Measurements from ENCODE around the gene FAM156B. TPM values are rescaled to one million over a fixed set of nuclear protein-coding genes. Genes with fewer than 3 reads are reported as not detected.
"Not testable (repeated sequence)": the region's sequence is repeated elsewhere in the genome, so short reads cannot be mapped to it uniquely, and the experiment has no call there.

Gene FAM156B
- total and polyA plus RNA-seq, 9 donors, result 15.0 to 25.9 (median 21.0) TPM

DNA sequence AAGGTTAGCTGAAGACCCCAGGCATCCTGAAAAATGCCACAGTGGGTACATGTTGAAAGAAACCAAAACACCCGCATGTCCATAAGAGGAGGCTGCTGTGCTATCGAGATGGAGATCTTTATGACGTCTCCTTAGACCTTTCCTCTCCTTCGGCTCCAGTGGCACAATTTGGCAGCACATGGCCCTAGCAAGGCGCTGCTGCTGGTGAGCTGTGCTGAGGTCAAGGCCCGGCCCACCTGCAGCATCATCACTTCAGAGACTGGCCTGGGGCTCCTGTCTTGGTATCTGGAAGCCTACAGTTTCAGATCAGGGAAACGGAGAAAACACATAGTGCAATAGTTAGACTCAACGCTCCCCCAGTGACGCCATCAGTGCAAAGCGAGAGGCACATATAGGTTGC is 21.7 kb upstream of the FAM156B start:
- DNase-seq; H3K27ac ChIP-seq (ENCODE audit: low read length); H3K36me3 ChIP-seq (ENCODE audit: control insufficient read depth, insufficient read depth, low read length); H3K4me3 ChIP-seq (ENCODE audit: low read length); H3K9me3 ChIP-seq (replicated peaks; ENCODE audit: control insufficient read depth, low read depth, low read length); H3K4me1 ChIP-seq (ENCODE audit: control insufficient read depth, insufficient read depth, low read length): not testable (repeated sequence)
- WGBS (ENCODE audit: insufficient coverage), result 44% methylated on average over 3 of the region's 10 CpGs
- H3K27me3 ChIP-seq (ENCODE audit: control insufficient read depth, insufficient read depth, low read length), result peaks cover 30% of the 10 kb centered on the region

DNA sequence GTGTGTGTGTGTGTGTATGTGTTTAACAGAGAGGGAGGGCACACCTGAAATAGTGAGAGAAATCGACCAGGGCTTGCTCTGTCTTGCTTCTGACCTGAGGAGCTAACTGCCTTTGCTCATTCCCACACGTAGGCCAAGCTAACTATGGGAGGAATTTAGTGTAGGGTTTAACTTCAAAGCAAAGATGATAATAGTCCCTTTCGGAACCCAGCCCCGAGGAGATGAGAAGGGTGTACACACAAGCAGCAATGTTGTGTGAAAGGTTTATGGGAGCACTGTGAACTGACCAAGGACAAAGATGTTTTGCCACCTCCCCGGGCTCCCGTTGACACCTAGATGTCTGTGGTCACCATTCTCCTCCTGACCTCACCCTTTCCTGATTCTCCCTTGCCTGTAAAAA is 20.7 kb upstream of the FAM156B start:
- H3K4me3 ChIP-seq (ENCODE audit: low read length); H3K4me1 ChIP-seq (ENCODE audit: control insufficient read depth, insufficient read depth, low read length); H3K27ac ChIP-seq (ENCODE audit: low read length); H3K36me3 ChIP-seq (ENCODE audit: control insufficient read depth, insufficient read depth, low read length); H3K9me3 ChIP-seq (replicated peaks; ENCODE audit: control insufficient read depth, low read depth, low read length); DNase-seq: not testable (repeated sequence)
- 75% methylated on average over 2 of the region's 6 CpGs for WGBS (ENCODE audit: insufficient coverage)
- peaks cover 28% of the 10 kb centered on the region for H3K27me3 ChIP-seq (ENCODE audit: control insufficient read depth, insufficient read depth, low read length)

DNA sequence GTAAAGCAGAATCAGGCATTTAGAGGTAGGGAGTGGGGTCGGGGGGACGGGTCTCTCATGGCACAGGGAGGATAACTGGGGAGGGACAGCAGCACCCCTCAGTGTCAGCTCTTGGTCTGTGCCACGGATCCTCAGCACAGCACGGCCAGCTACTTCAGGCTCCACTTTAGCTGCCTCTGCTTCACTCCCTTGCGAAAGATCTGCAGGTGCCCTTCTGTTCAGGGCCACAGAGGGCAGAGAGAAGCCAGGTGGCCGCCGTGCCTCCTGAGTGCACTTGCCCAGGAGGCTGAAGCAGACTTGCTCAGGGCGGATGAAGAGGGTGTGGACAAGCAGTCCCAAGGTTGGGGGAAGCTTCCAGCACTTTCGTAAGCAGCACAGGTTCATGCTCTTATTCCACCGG is 9.7 kb upstream of the FAM156B start:
- H3K4me1 ChIP-seq (ENCODE audit: control insufficient read depth, insufficient read depth, low read length); H3K27me3 ChIP-seq (ENCODE audit: control insufficient read depth, insufficient read depth, low read length); H3K36me3 ChIP-seq (ENCODE audit: control insufficient read depth, insufficient read depth, low read length); H3K27ac ChIP-seq (ENCODE audit: low read length); H3K9me3 ChIP-seq (replicated peaks; ENCODE audit: control insufficient read depth, low read depth, low read length); DNase-seq; H3K4me3 ChIP-seq (ENCODE audit: low read length): not testable (repeated sequence)
- WGBS (ENCODE audit: insufficient coverage), result no CpG with 5 or more reads among the region's 10 CpGs

DNA sequence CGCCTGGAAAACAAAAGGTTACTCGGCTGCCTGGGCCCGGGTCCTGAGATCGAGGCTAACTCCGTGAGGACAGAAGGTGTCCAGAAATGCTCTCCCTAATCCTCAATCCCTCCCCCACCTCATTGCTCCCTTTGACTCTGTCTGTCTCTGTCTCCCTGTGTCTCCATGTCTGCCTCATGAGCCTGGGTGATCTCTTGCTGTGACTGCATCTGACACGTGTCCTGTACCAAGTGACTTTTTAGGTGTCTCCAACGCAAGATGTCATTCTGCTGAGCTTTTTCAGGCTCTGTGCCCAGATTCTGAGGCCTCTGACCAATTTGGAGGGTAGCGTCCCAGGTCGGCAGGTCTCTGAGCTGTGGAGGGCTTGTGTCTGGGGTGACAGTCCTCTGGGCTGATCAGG is 9.0 kb upstream of the FAM156B start:
- H3K9me3 ChIP-seq (replicated peaks; ENCODE audit: control insufficient read depth, low read depth, low read length); H3K4me3 ChIP-seq (ENCODE audit: low read length); H3K36me3 ChIP-seq (ENCODE audit: control insufficient read depth, insufficient read depth, low read length); H3K27me3 ChIP-seq (ENCODE audit: control insufficient read depth, insufficient read depth, low read length); H3K4me1 ChIP-seq (ENCODE audit: control insufficient read depth, insufficient read depth, low read length); DNase-seq; H3K27ac ChIP-seq (ENCODE audit: low read length): not testable (repeated sequence)
- WGBS (ENCODE audit: insufficient coverage), result no CpG with 5 or more reads among the region's 9 CpGs

DNA sequence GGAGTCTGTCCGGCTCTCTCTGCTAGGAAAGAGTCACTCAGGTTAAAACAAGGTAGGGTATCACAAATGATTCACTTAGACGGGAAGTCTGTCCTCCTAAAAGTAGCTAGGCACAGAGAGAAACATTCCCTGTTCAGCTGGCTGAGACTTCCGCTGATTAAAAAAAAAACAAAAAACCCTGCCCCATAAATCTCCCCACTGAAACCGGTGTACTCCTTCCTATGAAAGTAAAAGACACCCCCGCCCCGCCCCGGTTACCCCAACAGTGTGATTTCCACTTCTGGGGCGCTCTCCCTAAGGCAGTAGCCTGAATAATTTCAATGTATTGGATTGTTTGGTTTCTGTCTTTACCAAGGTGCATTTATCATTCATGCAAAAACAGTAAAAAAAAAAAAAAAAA is 692 bp upstream of the FAM156B start:
- H3K4me1 ChIP-seq (ENCODE audit: control insufficient read depth, insufficient read depth, low read length); H3K4me3 ChIP-seq (ENCODE audit: low read length); H3K27me3 ChIP-seq (ENCODE audit: control insufficient read depth, insufficient read depth, low read length); DNase-seq; H3K9me3 ChIP-seq (replicated peaks; ENCODE audit: control insufficient read depth, low read depth, low read length); H3K27ac ChIP-seq (ENCODE audit: low read length); H3K36me3 ChIP-seq (ENCODE audit: control insufficient read depth, insufficient read depth, low read length): not testable (repeated sequence)
- no CpG with 5 or more reads among the region's 8 CpGs for WGBS (ENCODE audit: insufficient coverage)

DNA sequence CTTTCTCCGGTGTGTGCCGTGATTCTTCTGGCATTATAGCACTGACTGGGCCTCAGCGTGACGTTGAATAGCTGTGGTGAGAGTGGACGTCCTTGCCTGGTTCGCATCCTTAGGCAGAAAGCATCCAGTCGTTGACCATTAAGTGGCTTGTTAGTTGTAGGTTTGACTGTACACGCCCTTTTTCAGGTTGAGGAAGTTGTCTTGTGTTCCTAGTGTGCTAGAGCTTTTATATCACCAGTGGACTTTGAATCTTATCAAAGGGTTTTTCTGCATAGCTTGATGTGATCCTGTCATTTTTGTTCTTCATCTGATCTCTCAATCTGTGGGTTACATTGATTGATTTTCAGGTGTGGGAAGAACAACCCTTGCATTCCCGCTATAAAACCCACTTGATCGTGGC is 8.4 kb downstream of the FAM156B start:
- not testable (repeated sequence) for H3K27ac ChIP-seq (ENCODE audit: low read length); DNase-seq; H3K27me3 ChIP-seq (ENCODE audit: control insufficient read depth, insufficient read depth, low read length); H3K9me3 ChIP-seq (replicated peaks; ENCODE audit: control insufficient read depth, low read depth, low read length); H3K4me3 ChIP-seq (ENCODE audit: low read length); H3K36me3 ChIP-seq (ENCODE audit: control insufficient read depth, insufficient read depth, low read length); H3K4me1 ChIP-seq (ENCODE audit: control insufficient read depth, insufficient read depth, low read length)
- no CpG with 5 or more reads among the region's 10 CpGs for WGBS (ENCODE audit: insufficient coverage)

DNA sequence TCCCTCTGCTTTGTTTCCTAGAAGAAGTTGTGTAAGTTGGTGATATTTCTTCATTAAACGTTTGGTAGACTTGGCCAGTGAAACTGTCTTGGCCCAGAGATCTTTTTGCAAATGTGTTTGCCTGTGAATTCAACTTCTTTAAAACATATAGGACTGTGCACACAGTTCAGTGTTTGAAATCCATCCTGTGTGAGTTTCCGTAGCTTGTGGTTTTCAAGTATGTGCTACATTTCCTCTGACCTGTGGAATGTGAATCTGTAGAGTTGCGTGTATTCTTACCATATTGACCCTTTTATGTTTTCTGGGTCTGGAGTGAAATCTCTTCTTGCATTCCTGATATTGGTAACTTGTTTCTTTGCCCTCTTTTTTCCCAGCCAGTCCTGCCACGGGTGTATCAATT is 8.9 kb downstream of the FAM156B start:
- H3K36me3 ChIP-seq (ENCODE audit: control insufficient read depth, insufficient read depth, low read length); DNase-seq; H3K4me1 ChIP-seq (ENCODE audit: control insufficient read depth, insufficient read depth, low read length); H3K27ac ChIP-seq (ENCODE audit: low read length); H3K9me3 ChIP-seq (replicated peaks; ENCODE audit: control insufficient read depth, low read depth, low read length); H3K4me3 ChIP-seq (ENCODE audit: low read length); H3K27me3 ChIP-seq (ENCODE audit: control insufficient read depth, insufficient read depth, low read length): not testable (repeated sequence)
- no CpG with 5 or more reads among the region's 4 CpGs for WGBS (ENCODE audit: insufficient coverage)

DNA sequence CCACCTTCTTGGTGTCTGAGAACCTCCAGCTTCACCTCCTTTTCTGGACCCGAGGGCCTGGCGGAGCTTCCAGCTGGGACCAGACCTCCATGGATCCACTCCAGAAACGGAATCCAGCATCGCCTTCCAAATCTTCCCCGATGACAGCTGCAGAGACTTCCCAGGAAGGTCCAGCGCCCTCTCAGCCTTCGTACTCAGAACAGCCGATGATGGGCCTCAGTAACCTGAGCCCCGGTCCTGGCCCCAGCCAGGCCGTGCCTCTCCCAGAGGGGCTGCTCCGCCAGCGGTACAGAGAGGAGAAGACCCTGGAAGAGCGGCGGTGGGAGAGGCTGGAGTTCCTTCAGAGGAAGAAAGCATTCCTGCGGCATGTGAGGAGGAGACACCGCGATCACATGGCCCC is 10.0 kb downstream of the FAM156B start:
- H3K36me3 ChIP-seq (ENCODE audit: control insufficient read depth, insufficient read depth, low read length); DNase-seq; H3K4me1 ChIP-seq (ENCODE audit: control insufficient read depth, insufficient read depth, low read length); H3K27me3 ChIP-seq (ENCODE audit: control insufficient read depth, insufficient read depth, low read length); H3K9me3 ChIP-seq (replicated peaks; ENCODE audit: control insufficient read depth, low read depth, low read length); H3K4me3 ChIP-seq (ENCODE audit: low read length); H3K27ac ChIP-seq (ENCODE audit: low read length): not testable (repeated sequence)
- no CpG with 5 or more reads among the region's 17 CpGs for WGBS (ENCODE audit: insufficient coverage)

DNA sequence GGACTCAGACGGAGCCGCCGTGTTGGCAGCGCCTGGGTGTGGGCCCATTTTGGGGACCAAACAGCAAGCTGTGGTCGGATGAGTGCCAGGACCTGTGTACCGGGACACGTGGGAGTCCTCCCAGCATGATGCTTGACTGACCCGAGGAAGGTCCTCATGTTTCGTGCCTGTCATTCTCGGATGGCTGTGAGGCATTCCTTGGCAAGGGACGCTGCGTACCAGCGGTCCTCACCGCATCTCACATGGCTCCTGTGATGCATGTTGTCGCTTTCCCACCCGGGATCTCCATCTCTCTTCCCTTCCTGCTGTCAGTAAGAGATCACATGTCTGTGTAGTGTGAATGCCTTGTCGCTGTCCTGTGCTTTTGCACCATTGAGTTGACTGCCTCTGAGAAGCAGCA is 10.8 kb downstream of the FAM156B start:
- H3K27me3 ChIP-seq (ENCODE audit: control insufficient read depth, insufficient read depth, low read length); H3K9me3 ChIP-seq (replicated peaks; ENCODE audit: control insufficient read depth, low read depth, low read length); H3K36me3 ChIP-seq (ENCODE audit: control insufficient read depth, insufficient read depth, low read length); DNase-seq; H3K27ac ChIP-seq (ENCODE audit: low read length); H3K4me1 ChIP-seq (ENCODE audit: control insufficient read depth, insufficient read depth, low read length); H3K4me3 ChIP-seq (ENCODE audit: low read length): not testable (repeated sequence)
- WGBS (ENCODE audit: insufficient coverage), result no CpG with 5 or more reads among the region's 17 CpGs

DNA sequence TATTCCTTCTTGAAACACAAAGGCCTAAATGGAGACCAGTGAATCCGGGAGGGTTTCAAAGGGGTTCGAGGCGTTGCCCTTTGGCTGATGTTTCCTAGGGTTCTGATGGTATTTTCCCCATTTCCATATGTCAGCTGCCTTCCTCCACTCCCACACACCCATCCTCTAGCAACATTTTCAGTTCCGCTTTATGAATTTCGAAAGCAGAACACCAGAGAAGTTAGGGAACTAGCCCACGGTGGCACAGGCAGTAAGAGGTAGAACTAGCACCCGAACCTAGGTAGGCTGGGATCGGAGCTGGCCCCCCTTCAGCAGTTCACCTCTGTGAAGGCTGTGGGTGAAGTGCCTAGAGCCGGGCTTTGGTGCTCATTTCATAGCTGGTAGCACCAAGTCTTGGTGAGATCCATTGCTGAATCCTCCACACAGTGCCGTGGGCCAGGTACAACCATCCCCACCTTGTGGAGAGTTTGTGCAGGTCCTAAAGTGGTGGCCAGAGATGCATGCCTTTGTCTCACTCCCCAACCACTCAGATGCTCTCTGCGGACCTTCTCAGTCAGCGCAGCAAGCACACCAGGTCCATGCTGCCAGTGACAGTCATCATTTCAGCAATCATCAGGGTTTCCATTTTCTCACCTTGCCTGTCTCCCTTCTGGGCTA is 12.3 kb downstream of the FAM156B start:
- H3K27me3 ChIP-seq (ENCODE audit: control insufficient read depth, insufficient read depth, low read length); DNase-seq; H3K4me1 ChIP-seq (ENCODE audit: control insufficient read depth, insufficient read depth, low read length); H3K9me3 ChIP-seq (replicated peaks; ENCODE audit: control insufficient read depth, low read depth, low read length); H3K36me3 ChIP-seq (ENCODE audit: control insufficient read depth, insufficient read depth, low read length); H3K4me3 ChIP-seq (ENCODE audit: low read length); H3K27ac ChIP-seq (ENCODE audit: low read length): not testable (repeated sequence)
- no CpG with 5 or more reads among the region's 12 CpGs for WGBS (ENCODE audit: insufficient coverage)

DNA sequence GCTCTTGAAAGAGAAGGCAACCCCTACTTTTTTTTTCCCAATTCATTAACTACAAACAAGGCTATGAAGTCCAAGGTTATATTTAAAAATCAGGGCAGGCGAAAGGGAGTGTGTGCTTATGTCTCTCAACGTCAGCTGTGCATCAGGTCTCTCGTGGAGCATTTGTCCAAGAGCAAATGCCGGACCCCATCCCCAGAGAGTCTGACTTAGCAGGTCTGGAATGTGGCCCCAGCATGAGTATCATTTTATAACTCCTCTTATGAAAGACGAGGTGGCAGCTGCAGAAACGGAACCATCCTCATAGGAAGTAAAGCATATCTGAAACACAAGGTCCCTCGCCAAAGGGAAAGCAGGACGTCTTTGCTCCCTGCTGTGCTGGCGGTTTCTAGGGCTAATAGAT is 16.6 kb downstream of the FAM156B start:
- no CpG with 5 or more reads among the region's 9 CpGs for WGBS (ENCODE audit: insufficient coverage)
- H3K4me3 ChIP-seq (ENCODE audit: low read length); H3K36me3 ChIP-seq (ENCODE audit: control insufficient read depth, insufficient read depth, low read length); H3K27ac ChIP-seq (ENCODE audit: low read length); H3K4me1 ChIP-seq (ENCODE audit: control insufficient read depth, insufficient read depth, low read length); DNase-seq; H3K9me3 ChIP-seq (replicated peaks; ENCODE audit: control insufficient read depth, low read depth, low read length); H3K27me3 ChIP-seq (ENCODE audit: control insufficient read depth, insufficient read depth, low read length): not testable (repeated sequence)

Data from muscle of leg (tissue), 11 donors.